Astrocyte (in vitro differentiated cells and primary cell): ENCODE results near the gene HSP90AA1. TPM values are rescaled to one million over a fixed set of nuclear protein-coding genes. Genes with fewer than 3 reads are reported as not detected.

Experiments
- DNase-seq: peaks from one replicate; pipeline ENCODE4 v3.0.0-alpha.2; 2010; ENCODE audit warnings: low read depth
- FAIRE-seq: peaks from 2 replicates; lab custom pipeline; 2011; peaks lifted over from hg19 to GRCh38; lab: Jason Lieb, UNC
- H2AFZ ChIP-seq: 2 replicates; pipeline ENCODE4 v1.6.0; 2012; ENCODE audit warnings: low read depth, low read length, inconsistent platforms
- H3K27ac ChIP-seq: 2 replicates; pipeline ENCODE4 v1.5.1; 2011; ENCODE audit warnings: low read depth, low read length, inconsistent platforms
- H3K27me3 ChIP-seq: 2 replicates; pipeline ENCODE4 v1.6.0; 2011; ENCODE audit warnings: low read length, inconsistent platforms; ENCODE audit not compliant: insufficient read depth
- H3K36me3 ChIP-seq: 2 replicates; pipeline ENCODE4 v1.5.1; 2011; ENCODE audit warnings: low read length, inconsistent platforms; ENCODE audit not compliant: insufficient read depth
- H3K4me1 ChIP-seq: 2 replicates; pipeline ENCODE4 v1.5.1; 2011; ENCODE audit warnings: low read length, inconsistent platforms; ENCODE audit not compliant: insufficient read depth
- H3K4me2 ChIP-seq: 2 replicates; pipeline ENCODE4 v1.6.0; 2012; ENCODE audit warnings: low read length, inconsistent platforms
- H3K4me3 ChIP-seq: 2 replicates; pipeline ENCODE4 v1.5.1; 2011; ENCODE audit warnings: low read depth, mild to moderate bottlenecking, low read length, inconsistent platforms; ENCODE audit not compliant: insufficient read depth
- H3K79me2 ChIP-seq: 2 replicates; pipeline ENCODE4 v1.6.0; 2012; ENCODE audit warnings: mild to moderate bottlenecking, low read length, inconsistent platforms; ENCODE audit not compliant: insufficient read depth
- H3K9ac ChIP-seq: 2 replicates; pipeline ENCODE4 v1.6.0; 2012; ENCODE audit warnings: mild to moderate bottlenecking, low read length, inconsistent platforms
- H3K9me3 ChIP-seq: 2 replicates; pipeline ENCODE4 v1.5.1; 2012; ENCODE audit warnings: low read depth, mild to moderate bottlenecking, low read length, inconsistent platforms; ENCODE audit not compliant: insufficient read depth
- H4K20me1 ChIP-seq: 2 replicates; pipeline ENCODE4 v1.6.0; 2012; ENCODE audit warnings: low read length, inconsistent platforms; ENCODE audit not compliant: insufficient read depth
- H3K27ac Mint-ChIP-seq: one replicate; pipeline ENCODE4 v1.8.0; 2021; ENCODE audit warnings: mild to moderate bottlenecking, mixed read lengths; ENCODE audit not compliant: unreplicated experiment
- H3K27me3 Mint-ChIP-seq: one replicate; pipeline ENCODE4 v1.8.0; 2021; ENCODE audit warnings: low read depth, mixed read lengths; ENCODE audit not compliant: unreplicated experiment
- H3K36me3 Mint-ChIP-seq: one replicate; pipeline ENCODE4 v1.8.0; 2021; ENCODE audit warnings: low read depth, mixed read lengths; ENCODE audit not compliant: unreplicated experiment
- H3K4me1 Mint-ChIP-seq: one replicate; pipeline ENCODE4 v1.8.0; 2021; ENCODE audit warnings: low read depth, mixed read lengths; ENCODE audit not compliant: unreplicated experiment
- H3K4me3 Mint-ChIP-seq: one replicate; pipeline ENCODE4 v1.8.0; 2021; ENCODE audit warnings: mild to moderate bottlenecking, moderate library complexity, mixed read lengths; ENCODE audit not compliant: unreplicated experiment
- H3K9me3 Mint-ChIP-seq: one replicate; pipeline ENCODE4 v1.8.0; 2021; ENCODE audit warnings: mild to moderate bottlenecking, mixed read lengths; ENCODE audit not compliant: unreplicated experiment
- EZH2 ChIP-seq: IDR thresholded peaks from 2 replicates; pipeline ENCODE4 v1.6.1; 2012; ENCODE audit warnings: mild to moderate bottlenecking, low read length, inconsistent platforms; ENCODE audit not compliant: insufficient read depth
- total RNA-seq: library from RNA; stranded (reverse); gene quantifications from 2 replicates; pipeline ENCODE4 v1.2.1, GENCODE V29; 2021
- TF ChIP-seq, protein P1 (sequence below): IDR thresholded peaks from 2 replicates; pipeline ENCODE4 v1.5.1; 2011; ENCODE audit warnings: low read depth, mild to moderate bottlenecking, inconsistent platforms, low read length, moderate library complexity; ENCODE audit not compliant: insufficient read depth

HSP90AA1 gene
- total RNA-seq, 1 donor from 2014 or later = 428 TPM

DNA sequence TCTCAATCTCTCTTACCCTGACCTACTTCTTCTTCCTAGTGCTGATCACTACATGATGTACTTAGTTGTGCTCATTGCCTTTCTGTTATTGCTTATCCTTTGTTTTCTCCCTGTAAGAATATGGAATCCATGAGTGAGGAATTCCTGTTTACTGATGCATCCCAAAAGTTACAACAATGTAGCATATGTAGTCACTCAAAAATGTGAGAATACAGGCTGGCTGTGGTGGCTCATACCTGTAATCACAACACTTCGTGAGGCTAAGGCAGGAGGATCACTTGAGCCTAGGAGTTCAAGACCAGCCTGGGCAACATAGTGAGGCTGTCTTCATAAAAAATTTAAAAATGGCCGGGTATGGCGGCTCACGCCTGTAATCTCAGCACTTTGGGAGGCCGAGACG lies 44.9 kb upstream of the HSP90AA1 start:
- H3K4me3 Mint-ChIP-seq = no peak overlapping the region
- Histone ChIP-seq H3K4me3 (no peak overlapping the region), H3K4me2 (no peak overlapping the region), H3K27ac (no peak overlapping the region), H3K27me3 (no peaks in the 10 kb centered on the region), H3K9ac (no peak overlapping the region), H2AFZ (no peak overlapping the region), H4K20me1 (no peaks in the 10 kb centered on the region), H3K9me3 (no peaks in the 10 kb centered on the region), H3K79me2 (no peaks in the 10 kb centered on the region), H3K4me1 (no peaks in the 10 kb centered on the region), H3K36me3 (no peaks in the 10 kb centered on the region)
- TF ChIP-seq, protein P1, sequence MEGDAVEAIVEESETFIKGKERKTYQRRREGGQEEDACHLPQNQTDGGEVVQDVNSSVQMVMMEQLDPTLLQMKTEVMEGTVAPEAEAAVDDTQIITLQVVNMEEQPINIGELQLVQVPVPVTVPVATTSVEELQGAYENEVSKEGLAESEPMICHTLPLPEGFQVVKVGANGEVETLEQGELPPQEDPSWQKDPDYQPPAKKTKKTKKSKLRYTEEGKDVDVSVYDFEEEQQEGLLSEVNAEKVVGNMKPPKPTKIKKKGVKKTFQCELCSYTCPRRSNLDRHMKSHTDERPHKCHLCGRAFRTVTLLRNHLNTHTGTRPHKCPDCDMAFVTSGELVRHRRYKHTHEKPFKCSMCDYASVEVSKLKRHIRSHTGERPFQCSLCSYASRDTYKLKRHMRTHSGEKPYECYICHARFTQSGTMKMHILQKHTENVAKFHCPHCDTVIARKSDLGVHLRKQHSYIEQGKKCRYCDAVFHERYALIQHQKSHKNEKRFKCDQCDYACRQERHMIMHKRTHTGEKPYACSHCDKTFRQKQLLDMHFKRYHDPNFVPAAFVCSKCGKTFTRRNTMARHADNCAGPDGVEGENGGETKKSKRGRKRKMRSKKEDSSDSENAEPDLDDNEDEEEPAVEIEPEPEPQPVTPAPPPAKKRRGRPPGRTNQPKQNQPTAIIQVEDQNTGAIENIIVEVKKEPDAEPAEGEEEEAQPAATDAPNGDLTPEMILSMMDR = no peak
- no peak for TF ChIP-seq EZH2
- no peaks in the 10 kb centered on the region for H3K9me3 Mint-ChIP-seq
- DNase-seq (no peak), FAIRE-seq (no peak)
- H3K27me3 Mint-ChIP-seq = no peaks in the 10 kb centered on the region
- H3K36me3 Mint-ChIP-seq = peaks cover 15% of the 10 kb centered on the region
- no peaks in the 10 kb centered on the region for H3K4me1 Mint-ChIP-seq
- H3K27ac Mint-ChIP-seq = no peak overlapping the region

DNA sequence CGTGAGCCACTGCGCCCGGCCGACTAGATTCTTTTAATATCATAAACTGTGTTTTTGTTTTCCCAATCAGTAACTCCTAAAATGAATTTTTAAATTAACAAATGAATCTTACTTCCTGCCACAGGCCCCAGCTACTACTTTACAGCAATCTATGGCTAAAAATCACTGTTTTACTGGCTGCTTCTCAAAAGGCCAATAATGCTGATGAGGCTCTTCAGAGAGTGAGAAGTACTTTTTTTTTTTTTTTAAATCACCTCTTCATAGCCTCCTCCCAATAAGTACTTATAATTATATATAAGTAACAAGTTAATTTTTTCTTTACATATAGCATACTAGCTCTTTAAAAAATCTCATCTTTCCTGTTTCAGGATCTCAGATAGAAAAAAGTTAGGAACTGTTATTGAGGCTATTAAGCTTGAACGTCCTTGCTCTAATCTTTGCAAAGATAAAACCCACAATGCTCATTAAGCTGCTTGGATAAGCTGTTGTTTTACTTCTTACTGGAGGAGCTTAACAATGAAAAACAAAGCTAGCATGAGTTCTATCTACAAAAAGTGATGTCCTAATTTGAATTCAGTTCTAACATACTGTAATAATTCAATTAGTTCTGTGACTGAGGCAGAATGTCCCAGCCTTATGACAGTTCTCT lies 40.1 kb upstream of the HSP90AA1 start:
- H3K4me3 ChIP-seq = no peak overlapping the region
- H3K27me3 ChIP-seq = no peaks in the 10 kb centered on the region
- no peaks in the 10 kb centered on the region for H3K4me1 ChIP-seq
- H3K4me3 Mint-ChIP-seq = no peak overlapping the region
- H3K36me3 Mint-ChIP-seq = peaks cover 4% of the 10 kb centered on the region
- peaks cover 10% of the 10 kb centered on the region for H3K4me1 Mint-ChIP-seq
- H3K9ac ChIP-seq = no peak overlapping the region
- no peak overlapping the region for H3K4me2 ChIP-seq
- H3K9me3 ChIP-seq = no peaks in the 10 kb centered on the region
- no peaks in the 10 kb centered on the region for H3K79me2 ChIP-seq
- no peaks in the 10 kb centered on the region for H3K9me3 Mint-ChIP-seq
- TF ChIP-seq, protein P1 = no peak
- no peak for TF ChIP-seq EZH2
- DNase-seq (no peak), FAIRE-seq (no peak)
- H3K27me3 Mint-ChIP-seq = no peaks in the 10 kb centered on the region
- no peak overlapping the region for H2AFZ ChIP-seq
- no peak overlapping the region for H3K27ac ChIP-seq
- H3K36me3 ChIP-seq = no peaks in the 10 kb centered on the region
- no peak overlapping the region for H3K27ac Mint-ChIP-seq
- H4K20me1 ChIP-seq = no peaks in the 10 kb centered on the region

DNA sequence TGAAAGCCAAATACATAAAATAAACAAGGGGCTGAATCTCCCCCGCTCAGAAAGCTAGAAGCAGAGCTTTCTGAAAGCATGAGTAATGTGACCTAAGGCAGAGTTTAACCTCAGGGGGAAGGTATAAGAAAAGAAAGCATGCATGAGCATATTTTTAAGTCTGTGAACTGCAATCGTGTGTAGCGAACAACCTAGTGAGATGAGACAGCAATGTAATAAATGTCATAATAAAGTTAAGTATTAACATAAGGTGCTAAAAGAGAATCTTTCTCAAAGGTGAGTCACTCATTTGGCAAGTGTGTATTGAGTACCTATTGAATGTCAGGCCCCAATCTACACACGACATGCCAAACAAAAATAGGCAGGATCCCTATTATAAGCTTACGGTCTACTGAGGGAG lies 38.7 kb upstream of the HSP90AA1 start:
- H3K27ac Mint-ChIP-seq = no peak overlapping the region

More for the DNA sequence above, 38.7 kb upstream of the HSP90AA1 start:
- no peaks in the 10 kb centered on the region for H4K20me1 ChIP-seq
- TF ChIP-seq, protein P1 = no peak
- no peak for TF ChIP-seq EZH2
- H3K4me1 ChIP-seq = no peaks in the 10 kb centered on the region
- no peaks in the 10 kb centered on the region for H3K27me3 ChIP-seq
- H3K36me3 ChIP-seq = no peaks in the 10 kb centered on the region
- no peak overlapping the region for H3K4me2 ChIP-seq
- no peak overlapping the region for H3K27ac ChIP-seq
- no peaks in the 10 kb centered on the region for H3K79me2 ChIP-seq
- no peak overlapping the region for H3K9ac ChIP-seq
- peaks cover 10% of the 10 kb centered on the region for H3K4me1 Mint-ChIP-seq
- H3K36me3 Mint-ChIP-seq = peaks cover 4% of the 10 kb centered on the region
- H2AFZ ChIP-seq = no peak overlapping the region
- H3K9me3 ChIP-seq = no peaks in the 10 kb centered on the region
- H3K4me3 Mint-ChIP-seq = no peak overlapping the region
- H3K4me3 ChIP-seq = no peak overlapping the region
- H3K27me3 Mint-ChIP-seq = no peaks in the 10 kb centered on the region
- FAIRE-seq (no peak), DNase-seq (no peak)
- H3K9me3 Mint-ChIP-seq = no peaks in the 10 kb centered on the region
